Kidney (tissue), 14 donors: ENCODE data around the gene SNED1. TPM values are rescaled to one million over a fixed set of nuclear protein-coding genes. Genes with fewer than 3 reads are reported as not detected.

ENCODE experiments used
- DNase-seq, 5 donors: peaks; one replicate each; pipeline ENCODE4 v3.0.0-alpha.2; 2013 to 2020
- FAIRE-seq: peaks from 2 replicates; lab custom pipeline; 2012; peaks lifted over from hg19 to GRCh38; lab: Jason Lieb, UNC
- H3K27ac ChIP-seq, 2 donors: one replicate each; pipeline ENCODE4 v1.7.0; 2013; ENCODE audit warnings: low read depth in 2 of 2, low read length in 2 of 2, inconsistent platforms in 1 of 2
- H3K27me3 ChIP-seq: one replicate; pipeline ENCODE4 v1.7.1; 2013; ENCODE audit warnings: low read length, inconsistent platforms; ENCODE audit not compliant: control insufficient read depth, insufficient read depth
- H3K36me3 ChIP-seq, 3 donors: one replicate each; pipeline versions ENCODE4 v1.7.0 to v1.7.1; 2013; ENCODE audit warnings: low read length in 3 of 3, control low read depth in 1 of 3, inconsistent platforms in 1 of 3; ENCODE audit not compliant: insufficient read depth in 3 of 3, control insufficient read depth in 2 of 3
- H3K4me1 ChIP-seq, 3 donors: one replicate each; pipeline versions ENCODE4 v1.7.0 to v1.7.1; 2013; ENCODE audit warnings: low read length in 3 of 3, inconsistent platforms in 1 of 3, low read depth in 1 of 3; ENCODE audit not compliant: control insufficient read depth in 2 of 3, insufficient read depth in 2 of 3
- H3K4me3 ChIP-seq, 3 donors: one replicate each; pipeline versions ENCODE4 v1.7.0 to v1.8.1; 2013; ENCODE audit warnings: low read length in 3 of 3, control low read depth in 1 of 3, inconsistent platforms in 1 of 3
- H3K9ac ChIP-seq, 3 donors: one replicate each; pipeline versions ENCODE4 v1.7.0 to v1.7.1; 2013; ENCODE audit warnings: low read length in 3 of 3, control low read depth in 1 of 3, inconsistent platforms in 1 of 3
- H3K9me3 ChIP-seq, 3 donors: one replicate each; pipeline versions ENCODE4 v1.7.0 to v1.7.1; 2013; ENCODE audit warnings: low read length in 3 of 3, control low read depth in 1 of 3, inconsistent platforms in 1 of 3; ENCODE audit not compliant: control insufficient read depth in 2 of 3, insufficient read depth in 1 of 3
- intact Hi-C: fragments of 100-400 bp; cut with DNase I; formaldehyde crosslinking; loops from one replicate; pipeline ENCODE4 v1.11.1; 2022
- polyA plus RNA-seq: library from polyadenylated mRNA; stranded (reverse); fragments of 350-450 nt; fragmentation: Illumina TruSeq; extraction: RNeasy Lipid Tissue Mini Kit (QIAGEN cat#74804); gene quantifications from one replicate; pipeline ENCODE4 v1.2.3, GENCODE V29; 2014; ENCODE audit warnings: low read depth, low replicate concordance; ENCODE audit not compliant: insufficient read depth
- total RNA-seq: library from RNA; stranded (reverse); fragmentation: NEBNext Ultra II Directional; extraction: Animal tissue kit (Norgen Biotek cat#: 25700); gene quantifications from one replicate; pipeline ENCODE4 v1.2.1, GENCODE V29; 2021
- TF ChIP-seq, protein P1 (sequence below): IDR thresholded peaks from 3 replicates; pipeline ENCODE4 v1.5.1; 2012; ENCODE audit warnings: mild to moderate bottlenecking, moderate library complexity, borderline replicate concordance; ENCODE audit not compliant: insufficient read depth; ENCODE audit errors: extremely low read depth
- donor health status: control.
- donor health status: control.
- donor health status: control.
- donor health status: control.
- donor health status: control.
- donor health status: DM: yes; HTN: yes; CAD: no.
- donor health status: Normal renal cell carcinoma (clear cell type).

SNED1 gene
- total and polyA plus RNA-seq, 2 donors from 2014 or later = 3.0 to 42.1 TPM

DNA sequence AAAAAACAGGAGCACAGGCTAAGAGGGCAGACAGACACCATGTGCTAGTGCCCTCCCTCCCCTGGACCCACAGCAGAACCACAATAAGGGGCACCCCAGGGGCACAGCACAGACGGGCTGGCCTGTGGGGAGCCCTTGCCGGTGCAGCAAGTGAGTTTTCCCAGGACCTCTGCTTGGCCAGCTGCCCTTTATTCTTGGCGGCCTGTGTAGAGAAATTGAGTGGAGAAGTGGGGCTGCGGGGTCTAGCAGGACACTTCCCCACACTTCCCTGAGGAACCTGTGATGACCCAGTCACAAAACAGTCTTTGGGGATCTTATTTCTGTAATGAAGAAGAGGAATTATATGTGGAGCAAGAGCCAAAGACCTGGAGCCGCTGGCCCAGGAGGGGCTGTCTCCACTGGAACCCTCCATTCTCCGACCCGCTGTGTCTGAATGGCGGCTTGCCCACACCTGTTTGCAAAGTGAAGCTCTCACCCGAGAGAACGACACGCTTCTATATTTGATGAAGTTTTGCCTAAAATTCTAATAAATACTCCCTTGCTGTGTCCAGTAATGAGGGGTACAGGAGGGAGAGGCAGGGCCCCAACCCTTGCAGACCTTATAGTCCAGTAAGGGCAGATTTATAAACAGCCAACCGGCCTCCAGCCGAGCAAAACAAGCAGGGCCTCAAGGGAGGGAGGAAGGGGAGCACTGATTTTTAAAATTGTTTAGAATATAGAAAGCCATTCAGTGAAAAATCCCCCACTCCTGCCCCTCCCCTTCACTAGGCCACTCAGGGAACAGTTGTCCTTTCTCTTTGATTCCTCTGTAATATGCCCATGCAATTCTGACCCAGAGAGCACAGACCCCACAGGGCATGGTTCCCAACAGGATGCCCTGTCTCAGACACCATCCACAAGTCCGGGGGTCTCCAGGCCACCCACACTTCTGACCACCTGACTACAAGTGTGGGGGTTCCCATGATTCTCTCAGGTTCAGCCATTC, 44.7 kb upstream of the SNED1 start:
- no peak overlapping the region for H3K4me3 ChIP-seq
- H3K4me1 ChIP-seq = no peaks in the 10 kb centered on the region
- TF ChIP-seq, protein P1, sequence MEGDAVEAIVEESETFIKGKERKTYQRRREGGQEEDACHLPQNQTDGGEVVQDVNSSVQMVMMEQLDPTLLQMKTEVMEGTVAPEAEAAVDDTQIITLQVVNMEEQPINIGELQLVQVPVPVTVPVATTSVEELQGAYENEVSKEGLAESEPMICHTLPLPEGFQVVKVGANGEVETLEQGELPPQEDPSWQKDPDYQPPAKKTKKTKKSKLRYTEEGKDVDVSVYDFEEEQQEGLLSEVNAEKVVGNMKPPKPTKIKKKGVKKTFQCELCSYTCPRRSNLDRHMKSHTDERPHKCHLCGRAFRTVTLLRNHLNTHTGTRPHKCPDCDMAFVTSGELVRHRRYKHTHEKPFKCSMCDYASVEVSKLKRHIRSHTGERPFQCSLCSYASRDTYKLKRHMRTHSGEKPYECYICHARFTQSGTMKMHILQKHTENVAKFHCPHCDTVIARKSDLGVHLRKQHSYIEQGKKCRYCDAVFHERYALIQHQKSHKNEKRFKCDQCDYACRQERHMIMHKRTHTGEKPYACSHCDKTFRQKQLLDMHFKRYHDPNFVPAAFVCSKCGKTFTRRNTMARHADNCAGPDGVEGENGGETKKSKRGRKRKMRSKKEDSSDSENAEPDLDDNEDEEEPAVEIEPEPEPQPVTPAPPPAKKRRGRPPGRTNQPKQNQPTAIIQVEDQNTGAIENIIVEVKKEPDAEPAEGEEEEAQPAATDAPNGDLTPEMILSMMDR = no peak
- FAIRE-seq (no peak), DNase-seq (peak in 2 of 5 donors; percentile 8 to 23)
- intact Hi-C loops = no loop called here
- no peak overlapping the region for H3K9ac ChIP-seq
- no peaks in the 10 kb centered on the region for H3K9me3 ChIP-seq
- H3K27ac ChIP-seq = no peak overlapping the region
- H3K36me3 ChIP-seq = no peaks in the 10 kb centered on the region
- H3K27me3 ChIP-seq = no peaks in the 10 kb centered on the region

DNA sequence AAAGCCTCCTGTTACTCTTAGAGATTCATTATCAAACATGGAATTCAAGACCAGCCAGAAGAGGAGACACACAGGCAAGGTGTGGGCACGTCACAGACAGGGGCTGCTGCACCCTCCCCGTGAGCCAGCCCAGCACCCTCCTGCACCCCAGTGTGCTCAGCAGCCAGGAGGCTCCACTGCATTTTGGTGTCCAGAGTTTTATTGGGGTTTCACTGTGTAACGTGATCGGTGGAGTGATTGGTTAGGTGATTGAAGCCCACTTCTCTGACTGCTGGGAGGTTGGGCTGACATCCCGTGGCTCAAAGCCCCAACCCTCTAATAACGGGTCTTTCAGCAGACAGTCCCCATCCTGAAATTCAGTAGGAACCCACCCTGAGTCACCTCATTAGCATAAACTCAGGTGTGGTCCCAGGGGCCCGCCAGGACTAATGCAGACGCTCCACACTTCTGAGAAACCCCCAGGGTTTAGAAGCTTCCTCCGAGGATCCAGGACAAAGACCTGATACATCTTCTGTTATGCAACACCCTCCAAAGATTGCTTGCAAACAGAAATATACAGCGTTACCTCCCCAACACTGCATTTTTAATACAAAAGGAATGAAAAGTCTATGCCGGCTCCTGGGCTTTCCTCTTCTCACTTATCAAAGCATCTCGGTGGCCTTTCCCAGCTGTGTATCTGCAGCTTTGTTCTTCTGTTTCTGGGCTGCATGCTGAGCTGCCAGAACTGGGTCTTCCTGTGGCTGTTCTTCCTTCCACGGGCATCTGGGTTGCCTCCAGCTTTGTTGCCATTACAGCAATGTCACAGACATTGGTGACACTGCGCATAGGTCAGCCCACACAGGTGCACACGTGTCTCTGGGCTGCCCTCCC, 43.7 kb upstream of the SNED1 start:
- TF ChIP-seq, protein P1 = no peak
- Histone ChIP-seq H3K4me3 (no peak overlapping the region), H3K4me1 (peaks cover 0 to 1% (median 0%) of the 10 kb centered on the region in 3 donors), H3K36me3 (no peaks in the 10 kb centered on the region), H3K27me3 (no peaks in the 10 kb centered on the region), H3K27ac (no peak overlapping the region), H3K9ac (no peak overlapping the region), H3K9me3 (no peaks in the 10 kb centered on the region)
- FAIRE-seq = no peak
- intact Hi-C loops = no loop called here
- peak in 2 of 5 donors; percentile 5 to 29 for DNase-seq

DNA sequence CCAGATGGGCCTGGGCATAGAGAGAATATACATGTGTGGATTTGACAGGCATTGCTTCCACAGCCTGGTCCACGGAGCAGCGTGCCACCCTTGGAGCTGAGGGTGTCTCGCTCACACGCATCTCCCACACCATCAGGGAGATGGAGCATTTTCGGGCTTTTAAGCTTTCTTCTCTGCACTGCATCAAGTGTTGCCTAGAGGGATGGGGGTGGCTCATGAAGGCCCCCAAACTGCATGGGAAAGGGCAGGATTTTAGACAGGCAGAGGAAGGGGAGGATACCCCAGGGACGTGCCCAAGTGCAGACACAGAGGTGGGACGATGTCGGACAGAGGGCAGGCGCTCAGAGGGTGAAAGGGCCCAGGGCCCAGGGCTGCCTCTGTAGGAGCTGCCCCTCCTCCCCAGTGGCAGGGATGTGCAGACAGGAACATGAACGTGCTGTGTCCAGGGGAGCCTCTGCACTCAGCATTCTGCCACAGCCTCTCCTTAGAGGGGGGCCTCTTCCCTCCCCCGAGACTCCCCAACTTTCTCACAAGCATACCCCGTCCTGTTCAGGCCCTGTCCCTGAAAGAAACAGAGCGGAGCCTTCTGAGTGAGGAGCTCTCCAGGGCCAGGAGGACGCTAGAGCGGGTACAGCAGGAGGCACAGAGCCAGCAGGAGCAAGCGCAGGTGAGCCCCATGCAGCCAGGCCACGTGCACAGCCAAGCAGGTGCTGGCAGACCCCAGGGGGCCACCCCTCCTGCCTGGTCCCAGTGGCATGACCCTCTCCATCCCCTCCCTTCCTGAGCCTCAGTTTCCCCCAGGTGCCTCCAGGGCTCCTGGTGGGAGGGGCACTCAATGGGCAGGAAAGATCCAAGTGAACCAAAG, 42.9 kb upstream of the SNED1 start:
- H3K4me1 ChIP-seq = peaks cover 0 to 7% (median 0%) of the 10 kb centered on the region in 3 donors
- no peak for FAIRE-seq
- H3K9me3 ChIP-seq = no peaks in the 10 kb centered on the region
- DNase-seq = peak in 1 of 5 donors; percentile 29
- no peak overlapping the region for H3K4me3 ChIP-seq
- H3K36me3 ChIP-seq = no peaks in the 10 kb centered on the region
- H3K27ac ChIP-seq = no peak overlapping the region
- H3K27me3 ChIP-seq = no peaks in the 10 kb centered on the region
- H3K9ac ChIP-seq = no peak overlapping the region
- TF ChIP-seq, protein P1 = no peak
- intact Hi-C loops = no loop called here
